HG02870 (cell line): ENCODE data around the gene RPS26.
"Not testable (repeated sequence)": the region's sequence is repeated elsewhere in the genome, so short reads cannot be mapped to it uniquely, and the experiment has no call there.

Experiments
- ATAC-seq: cut with Tn5 transposase; IDR thresholded peaks from one replicate; pipeline ENCODE4 v1.9.1; 2021; ENCODE audit warnings: mild to moderate bottlenecking, moderate library complexity; ENCODE audit not compliant: unreplicated experiment

Gene RPS26

GRCh38 chr12:56020423-56021184 is 21.1 kb upstream of the RPS26 start, which contains the start of gene IKZF4:
TSS of gene IKZF4 (plus strand) at chr12:56021043. CDS start at chr12:56021494, 451 bp downstream.
- no peak for ATAC-seq

GRCh38 chr12:56021889-56022497 is 19.7 kb upstream of the RPS26 start:
- no peak for ATAC-seq

GRCh38 chr12:56028511-56029165 is 13.1 kb upstream of the RPS26 start:
- no peak for ATAC-seq

- ATAC-seq, result no peak
Measured at GRCh38 chr12:56029166-56029519, 12.6 kb upstream of the RPS26 start.

- ATAC-seq, result no peak
Measured at GRCh38 chr12:56029666-56030293, 11.9 kb upstream of the RPS26 start.

- no peak for ATAC-seq
Measured at GRCh38 chr12:56031987-56032386, 9.7 kb upstream of the RPS26 start.

- no peak for ATAC-seq
Measured at GRCh38 chr12:56034586-56035332, 7.0 kb upstream of the RPS26 start.

- ATAC-seq, result no peak
Measured at GRCh38 chr12:56037161-56037560, 4.6 kb upstream of the RPS26 start.

GRCh38 chr12:56038022-56038655 is 3.6 kb upstream of the RPS26 start:
- ATAC-seq, result no peak

- no peak for ATAC-seq
Measured at GRCh38 chr12:56040151-56040550, 1.6 kb upstream of the RPS26 start.

GRCh38 chr12:56040963-56041551 is 661 bp upstream of the RPS26 start:
- ATAC-seq, result peak; percentile 2

- not testable (repeated sequence) for ATAC-seq
Measured at GRCh38 chr12:56042430-56042813, 704 bp downstream of the RPS26 start.

- no peak for ATAC-seq
Measured at GRCh38 chr12:56042843-56043242, 1.1 kb downstream of the RPS26 start.

- no peak for ATAC-seq
Measured at GRCh38 chr12:56046027-56046780, 4.5 kb downstream of the RPS26 start.

- ATAC-seq, result no peak
Measured at GRCh38 chr12:56053407-56053893, 11.7 kb downstream of the RPS26 start.

GRCh38 chr12:56059964-56060363 is 18.2 kb downstream of the RPS26 start:
- ATAC-seq, result not testable (repeated sequence)

- ATAC-seq, result no peak
Measured at GRCh38 chr12:56061982-56062381, 20.3 kb downstream of the RPS26 start.

GRCh38 chr12:56062996-56063395 is 21.3 kb downstream of the RPS26 start:
- no peak for ATAC-seq

- no peak for ATAC-seq
Measured at GRCh38 chr12:56071648-56072047, 29.9 kb downstream of the RPS26 start.
